ENCODE data around the gene CDH23.

The CDH23 gene

DNA sequence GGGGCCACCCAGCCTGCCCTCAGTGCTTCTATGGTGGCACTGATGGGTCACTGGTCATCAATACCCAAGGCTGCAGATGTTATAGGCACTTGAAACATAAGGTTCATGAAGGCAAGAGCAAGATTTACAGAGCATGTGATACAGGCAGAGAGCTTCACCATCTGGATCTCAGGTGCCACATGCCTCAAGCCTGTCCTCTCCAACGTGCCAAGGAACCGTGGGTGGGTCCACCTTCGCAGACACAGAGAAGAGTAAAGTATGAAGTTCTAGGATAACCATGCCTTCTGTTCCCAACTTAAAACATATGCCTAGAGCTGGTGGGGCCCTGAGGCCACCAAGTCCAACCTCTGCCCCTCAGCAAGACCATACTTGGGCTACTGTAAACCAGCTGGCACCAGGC, 26.7 kb upstream of the CDH23 start:
- FAIRE-seq: no peak

DNA sequence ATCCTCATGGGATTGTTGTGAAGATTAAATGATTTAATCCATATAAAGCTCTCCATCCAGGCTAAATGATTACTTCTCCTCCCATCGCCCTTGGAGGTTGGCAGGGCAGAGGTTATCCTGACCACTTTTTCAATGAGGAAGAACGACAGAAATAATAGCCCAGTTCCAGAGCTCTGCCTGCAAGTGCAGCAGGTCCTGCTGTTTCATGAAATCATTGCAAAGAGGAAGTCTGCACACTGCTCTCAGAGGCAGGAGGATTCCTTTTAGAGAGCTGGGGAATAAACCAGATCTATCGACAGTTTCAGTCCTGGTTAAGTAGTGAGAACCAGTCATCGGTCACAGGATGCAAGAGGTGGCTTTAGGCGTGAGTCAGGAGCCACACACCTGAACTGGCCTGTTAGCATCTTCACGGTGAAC, 25.0 kb upstream of the CDH23 start:
- FAIRE-seq: no peak

DNA sequence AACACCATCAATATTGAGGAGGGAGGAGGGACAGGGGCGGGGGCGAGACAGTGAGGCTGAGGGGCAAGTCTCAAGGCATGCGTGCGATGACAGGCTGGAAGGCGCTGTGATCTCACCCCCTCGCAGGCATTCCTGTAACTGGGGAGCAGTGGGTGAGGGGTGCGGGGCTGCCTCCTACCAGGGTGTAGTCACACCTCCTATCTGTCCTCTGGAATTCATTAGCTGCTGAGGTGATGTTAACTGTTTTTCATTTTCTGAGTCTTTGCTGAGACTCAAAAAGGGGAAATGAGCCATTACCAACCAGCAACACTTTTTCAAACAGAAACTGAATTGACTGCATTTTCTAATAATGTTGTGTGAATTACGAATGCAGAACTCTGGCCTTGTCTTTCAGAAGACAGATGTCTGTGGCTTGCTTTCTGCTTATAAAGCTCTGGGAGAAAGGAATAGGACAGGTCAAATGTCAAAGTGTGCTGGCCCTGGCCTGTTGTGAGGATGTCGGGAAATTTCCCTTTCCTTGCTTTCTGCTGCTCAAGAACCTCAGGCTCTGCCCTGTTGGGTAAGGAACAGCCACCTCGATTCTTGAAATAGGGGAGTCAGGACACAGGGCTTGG, 23.7 kb upstream of the CDH23 start:
- no peak for FAIRE-seq

DNA sequence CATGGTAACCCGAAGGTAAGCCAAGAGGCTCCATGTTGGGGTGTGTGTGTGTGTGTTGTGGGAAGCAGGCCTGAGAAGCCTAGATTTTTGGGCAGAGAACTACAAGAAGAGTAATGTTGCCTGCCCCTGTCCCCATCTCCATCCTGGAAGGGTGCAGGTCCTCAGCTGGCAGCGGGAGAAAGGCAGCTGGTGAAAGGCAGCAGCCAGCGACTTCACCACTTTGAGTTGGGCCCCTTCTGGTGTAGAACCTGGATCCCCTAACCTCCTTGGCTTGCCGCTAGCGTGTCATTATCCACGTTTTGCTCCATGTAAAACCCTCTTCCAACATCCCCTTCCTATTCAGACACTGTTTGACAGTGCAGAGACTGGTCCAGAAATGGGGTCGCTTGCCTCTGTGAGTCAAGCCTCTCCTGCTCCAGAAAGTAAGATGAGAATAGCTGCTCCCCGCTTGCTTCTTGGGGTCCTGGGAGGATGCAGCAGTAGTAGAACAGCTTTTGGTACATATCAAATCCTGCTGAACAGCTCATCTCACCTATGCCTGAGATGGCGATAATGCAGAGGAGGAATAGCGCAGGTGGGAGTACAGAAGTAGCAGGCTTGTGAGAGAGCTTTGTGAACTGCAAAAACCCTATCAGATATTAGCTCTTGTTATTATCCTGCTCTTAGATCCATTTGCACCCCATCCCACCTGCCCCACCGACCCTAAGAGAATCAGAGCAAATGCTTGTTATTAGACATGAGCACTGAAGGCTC, 22.1 kb upstream of the CDH23 start:
- FAIRE-seq: no peak

DNA sequence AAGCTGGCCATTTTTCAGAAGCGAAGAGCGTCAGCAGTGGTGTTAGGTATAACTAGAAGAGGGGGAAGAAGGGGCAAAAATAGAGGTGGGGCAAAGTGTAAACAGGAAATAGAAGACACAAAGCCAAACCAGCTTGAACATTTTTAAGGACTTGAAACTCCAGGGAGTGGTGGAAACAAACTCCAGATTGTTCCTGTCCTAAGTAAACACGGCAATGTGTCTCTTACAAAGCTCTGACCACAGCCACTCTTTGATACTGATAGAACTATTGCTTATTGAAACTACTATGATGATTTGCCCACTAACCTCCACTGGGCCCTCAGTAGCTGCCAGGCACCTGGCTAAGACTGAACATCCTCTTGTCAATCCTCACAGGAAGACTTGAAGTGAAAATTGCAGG, 20.8 kb upstream of the CDH23 start:
- FAIRE-seq: no peak

DNA sequence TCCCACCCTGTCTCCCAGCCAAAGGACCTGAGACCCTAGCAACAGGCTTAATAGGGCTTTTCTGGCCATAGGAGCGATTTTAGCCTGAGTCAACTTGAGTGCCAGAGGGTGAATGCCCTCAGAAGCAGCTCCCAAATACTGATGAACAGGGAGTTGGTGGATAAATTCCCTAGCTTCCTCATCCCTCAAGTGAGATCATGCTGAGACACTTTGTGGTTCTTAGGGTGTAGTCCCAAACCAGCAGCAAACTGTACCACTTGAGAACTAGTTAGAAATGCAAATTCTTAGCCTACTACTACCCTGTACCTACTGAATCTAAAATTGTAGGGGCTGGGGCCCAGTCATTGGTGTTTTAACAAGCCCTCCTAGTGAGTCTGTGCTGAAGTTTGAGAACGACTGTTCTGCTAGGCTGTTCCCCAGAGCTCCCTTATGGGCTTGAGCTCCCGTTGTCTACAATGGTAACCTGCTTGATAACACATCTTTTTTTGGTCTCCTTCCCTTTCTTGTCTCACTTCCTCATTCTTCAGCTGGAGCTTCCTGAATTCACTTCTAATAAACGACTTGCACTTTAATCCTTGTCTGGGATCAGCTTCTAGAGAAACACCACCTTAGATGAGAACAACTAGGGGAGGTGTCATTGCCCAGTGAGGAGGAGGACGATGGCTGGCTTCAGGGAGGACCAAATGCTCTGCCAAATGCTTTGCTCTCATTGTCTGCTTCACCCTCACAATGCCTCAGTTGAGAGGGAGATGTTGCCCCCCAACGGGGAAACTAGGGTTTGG, 18.2 kb upstream of the CDH23 start:
- no peak for FAIRE-seq

DNA sequence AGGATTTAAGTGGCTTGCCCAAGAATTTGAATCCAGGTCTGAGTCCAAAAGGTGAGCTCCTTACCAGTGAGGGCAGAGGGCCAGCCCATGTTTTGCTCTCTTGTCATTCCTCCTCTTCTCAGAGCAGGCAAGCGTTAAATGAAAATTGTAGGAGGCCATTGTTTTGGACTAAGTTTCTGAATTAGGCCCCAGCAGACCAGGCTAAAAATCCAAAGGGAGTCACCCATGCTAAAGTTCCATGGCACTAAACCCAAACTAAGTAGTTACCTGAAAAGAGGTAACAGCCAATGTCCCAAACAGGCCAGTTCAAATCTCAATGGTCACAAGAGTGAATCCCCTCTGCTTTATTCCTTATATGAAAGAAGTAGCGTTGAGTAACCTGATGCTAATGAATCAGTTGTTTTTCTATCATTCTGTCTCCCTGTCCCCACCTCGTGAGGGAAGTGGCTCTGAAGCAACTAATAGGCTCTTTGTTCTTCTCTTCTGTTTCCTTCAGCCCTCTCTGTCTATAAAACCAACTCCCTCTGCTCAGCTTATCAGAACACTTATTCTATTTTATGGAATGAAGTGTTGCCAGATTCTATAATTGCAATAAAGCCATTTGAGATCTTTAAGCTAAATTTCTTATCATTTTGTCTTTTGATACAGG, 17.5 kb upstream of the CDH23 start:
- FAIRE-seq: no peak

DNA sequence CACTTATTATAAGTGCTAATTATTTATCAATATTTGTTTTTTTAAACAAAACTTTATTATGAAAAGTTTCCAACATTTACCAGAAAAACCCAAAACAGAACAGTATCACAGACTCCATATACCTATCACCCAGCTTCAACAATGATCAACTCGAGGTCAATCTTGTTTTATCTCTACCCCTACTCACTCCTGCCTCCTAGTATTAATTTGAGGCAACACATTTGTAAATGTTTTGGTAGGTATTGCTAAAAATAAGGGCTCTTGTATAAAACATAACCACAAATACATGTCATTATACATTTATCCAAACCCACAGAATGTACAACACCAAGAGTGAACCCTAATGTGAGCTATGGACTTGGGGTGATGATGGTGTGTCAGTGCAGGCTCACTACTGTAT, 15.9 kb upstream of the CDH23 start:
- no peak for FAIRE-seq

DNA sequence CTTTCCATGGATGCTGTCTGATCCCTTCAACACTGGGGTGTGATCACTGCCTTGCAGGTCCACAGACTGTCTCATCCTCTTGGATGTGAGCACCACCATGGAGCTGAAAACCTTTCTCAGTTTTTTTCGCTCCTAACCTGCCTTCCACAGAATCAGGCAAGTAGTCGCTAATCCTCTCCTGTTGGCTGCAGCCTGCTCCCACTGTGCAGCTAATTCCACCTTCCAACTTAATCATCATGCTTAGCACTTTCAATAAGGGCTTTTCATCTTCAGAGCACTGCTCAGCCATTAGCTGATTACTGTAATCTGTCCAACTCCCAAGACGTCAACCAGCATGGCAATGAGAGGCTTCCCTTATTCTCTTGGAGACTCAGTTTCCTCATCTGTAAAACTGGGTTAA, 15.1 kb upstream of the CDH23 start:
- FAIRE-seq: no peak

DNA sequence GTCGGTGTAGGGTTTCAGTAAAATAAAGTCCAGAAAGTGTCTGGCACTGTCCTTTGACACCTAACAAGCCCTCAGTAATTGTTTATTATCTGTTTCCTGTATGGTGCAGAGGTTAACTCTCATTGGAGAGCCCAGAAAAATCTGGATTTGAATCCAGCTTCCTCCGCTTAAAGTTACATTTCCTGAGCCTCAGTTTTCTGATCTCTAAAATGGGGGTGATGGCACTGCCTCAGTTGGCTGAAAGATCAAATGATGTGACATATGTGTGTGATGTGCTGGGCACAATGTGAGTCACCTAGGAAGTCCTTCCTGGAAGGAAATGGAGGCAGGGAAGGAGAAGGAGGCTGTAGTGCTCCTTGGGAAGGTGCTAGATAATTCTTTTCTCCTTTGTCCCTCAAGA, 14.7 kb upstream of the CDH23 start:
- FAIRE-seq: no peak

DNA sequence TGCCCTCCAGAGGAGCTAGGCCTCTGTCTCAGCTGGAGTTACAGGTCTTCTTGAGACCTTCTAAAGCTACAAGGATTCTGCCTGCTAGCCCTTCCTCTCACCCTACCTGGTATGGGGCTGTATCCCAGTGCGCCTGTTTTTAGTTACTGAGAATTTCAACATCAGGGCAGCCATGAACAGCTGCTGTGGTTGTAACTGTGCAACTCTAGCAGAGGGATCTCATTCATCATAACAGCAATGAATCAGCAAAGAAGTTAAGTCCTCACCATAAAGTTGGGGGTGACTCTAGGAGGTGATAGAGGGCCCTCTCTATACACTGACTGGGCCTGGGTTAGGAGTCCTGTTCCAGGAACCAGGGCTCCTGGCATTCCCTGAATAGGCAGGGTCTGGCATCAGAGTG, 14.0 kb upstream of the CDH23 start:
- FAIRE-seq: no peak

DNA sequence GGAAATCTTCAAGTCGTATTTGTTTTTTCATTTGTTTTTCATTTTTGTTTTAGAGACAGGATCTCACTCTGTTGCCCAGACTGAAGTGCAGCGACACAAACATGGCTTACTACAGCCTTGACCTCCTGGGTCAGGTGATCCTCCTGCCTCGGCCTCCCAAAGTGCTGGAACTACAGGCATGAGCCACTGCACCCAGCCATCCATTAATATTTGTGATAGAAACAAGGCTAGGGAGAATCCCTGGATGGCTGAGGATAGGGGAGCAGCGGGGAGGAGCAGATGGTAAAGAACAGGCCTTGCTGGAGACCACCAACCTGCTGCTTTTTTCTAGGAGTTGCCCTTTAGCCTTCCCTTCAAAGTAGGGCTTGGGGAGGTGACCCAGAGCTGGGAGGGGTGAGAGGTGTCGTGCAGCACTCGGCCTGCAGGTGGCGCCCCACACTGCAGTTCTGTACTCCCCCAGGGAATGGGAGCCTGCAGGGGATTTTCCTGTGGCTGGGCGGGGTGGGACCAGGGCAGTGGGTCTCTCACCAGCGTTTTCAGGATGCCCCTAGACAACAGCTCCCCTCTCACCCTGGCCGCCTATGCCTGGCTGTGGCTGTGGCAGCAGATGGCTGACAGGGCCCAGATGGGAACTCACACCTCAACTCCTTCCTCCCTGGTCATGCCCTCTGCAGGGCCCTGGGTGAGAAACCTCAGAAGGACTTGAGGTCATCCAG, 12.6 kb upstream of the CDH23 start:
- no peak for FAIRE-seq

DNA sequence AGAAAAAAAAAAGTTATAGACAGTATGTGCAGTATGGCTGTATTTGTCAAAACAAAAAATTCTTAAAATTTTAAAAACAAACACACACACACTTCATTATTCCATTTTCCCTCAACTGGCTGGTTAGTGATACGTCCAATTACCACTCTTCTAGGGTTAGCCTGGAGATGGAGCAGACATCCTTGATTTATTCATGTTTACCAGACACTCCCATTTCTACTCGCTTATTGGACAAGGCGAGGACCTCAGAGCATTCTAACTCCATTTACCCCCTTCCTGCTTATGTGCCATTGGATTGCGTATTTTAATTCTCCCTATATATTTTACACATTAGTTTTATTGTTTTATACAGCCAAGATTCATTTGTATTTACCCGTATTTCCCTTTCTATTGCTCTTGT, 8.5 kb upstream of the CDH23 start:
- FAIRE-seq: no peak

DNA sequence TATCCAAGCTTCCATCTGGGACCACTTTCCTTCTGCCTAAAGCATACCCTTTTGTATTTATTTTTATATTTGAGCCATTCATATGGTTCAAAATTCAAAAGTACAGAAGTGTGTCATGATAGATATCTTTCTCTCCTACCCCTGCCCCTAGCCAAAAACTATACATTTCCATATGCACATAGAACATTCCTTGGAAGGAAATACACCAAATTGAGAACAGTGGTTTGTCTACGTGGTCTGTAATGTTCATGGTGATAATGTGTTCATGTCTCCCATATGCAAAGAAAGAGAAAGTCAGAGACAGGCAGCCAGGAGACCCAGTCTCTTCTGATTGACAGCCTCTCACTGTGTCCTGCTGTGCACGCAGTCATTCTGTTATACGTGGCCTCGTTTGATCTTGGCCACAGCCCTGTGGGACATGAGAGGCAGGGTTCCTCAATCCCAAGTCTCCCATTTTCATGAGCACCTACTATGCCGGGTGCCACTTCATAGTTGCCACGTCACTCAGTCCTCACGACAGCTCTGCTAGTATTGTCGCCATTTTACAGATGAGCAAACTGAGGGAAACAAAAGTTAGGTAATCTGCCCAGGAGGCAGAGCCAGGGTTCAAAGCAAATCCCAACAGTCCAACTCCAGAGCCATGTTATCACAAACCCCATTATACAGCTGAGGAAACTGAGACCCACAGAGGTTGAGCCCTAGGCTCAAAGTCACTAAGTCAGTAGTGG, 8.0 kb upstream of the CDH23 start:
- no peak for FAIRE-seq

DNA sequence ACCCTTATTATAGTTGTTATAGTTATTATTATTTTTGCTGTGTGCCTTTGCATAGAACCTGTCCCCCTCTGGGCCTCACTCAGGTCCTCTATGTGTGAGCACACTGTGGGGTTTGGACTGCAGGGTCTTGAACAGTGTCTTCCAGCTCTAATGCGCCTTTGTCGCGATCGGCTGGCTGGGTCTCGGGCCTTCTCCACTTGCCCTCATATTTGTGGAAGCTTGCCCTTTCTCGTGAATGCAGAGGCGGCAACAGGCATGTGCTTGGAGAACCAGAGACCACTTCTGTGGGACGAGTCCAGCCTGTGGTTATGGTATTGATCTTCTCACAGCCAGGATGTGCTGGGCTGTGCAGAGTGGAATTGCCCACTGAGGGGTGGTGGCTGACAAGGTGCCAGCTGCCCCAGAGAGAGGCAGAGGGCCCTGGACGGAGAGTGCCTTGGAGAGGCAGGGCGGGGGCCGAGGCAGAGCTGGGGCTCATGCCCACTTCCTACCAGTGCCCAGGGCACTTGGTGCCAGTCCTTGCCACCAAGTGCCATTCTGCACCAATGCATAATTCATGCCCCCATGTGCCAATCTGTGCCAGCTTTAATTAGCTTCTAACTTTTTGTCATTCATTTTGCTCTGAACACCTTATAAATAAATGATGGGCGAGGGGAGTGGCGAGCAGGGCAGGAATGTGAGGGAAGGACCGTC, 6.8 kb upstream of the CDH23 start:
- FAIRE-seq: no peak

DNA sequence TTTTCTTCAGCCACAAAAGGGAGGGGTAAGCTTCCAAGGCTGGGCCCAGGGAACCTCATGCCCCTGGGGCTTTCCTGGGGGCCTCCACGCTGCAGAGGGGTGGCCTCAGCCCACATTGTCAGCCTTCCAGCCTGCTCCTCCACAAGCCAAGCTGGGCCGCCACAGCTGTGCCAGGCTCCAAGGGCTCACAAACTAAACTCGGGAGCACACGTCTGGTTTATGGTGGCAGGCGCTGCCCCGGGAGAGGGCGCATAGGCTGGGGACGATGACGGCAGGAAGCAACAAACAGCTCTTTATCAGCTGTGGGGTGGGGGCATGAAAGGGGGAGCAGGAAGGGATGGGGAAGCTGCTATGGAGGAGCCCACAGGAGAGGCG, 6.3 kb upstream of the CDH23 start:
- FAIRE-seq: no peak

DNA sequence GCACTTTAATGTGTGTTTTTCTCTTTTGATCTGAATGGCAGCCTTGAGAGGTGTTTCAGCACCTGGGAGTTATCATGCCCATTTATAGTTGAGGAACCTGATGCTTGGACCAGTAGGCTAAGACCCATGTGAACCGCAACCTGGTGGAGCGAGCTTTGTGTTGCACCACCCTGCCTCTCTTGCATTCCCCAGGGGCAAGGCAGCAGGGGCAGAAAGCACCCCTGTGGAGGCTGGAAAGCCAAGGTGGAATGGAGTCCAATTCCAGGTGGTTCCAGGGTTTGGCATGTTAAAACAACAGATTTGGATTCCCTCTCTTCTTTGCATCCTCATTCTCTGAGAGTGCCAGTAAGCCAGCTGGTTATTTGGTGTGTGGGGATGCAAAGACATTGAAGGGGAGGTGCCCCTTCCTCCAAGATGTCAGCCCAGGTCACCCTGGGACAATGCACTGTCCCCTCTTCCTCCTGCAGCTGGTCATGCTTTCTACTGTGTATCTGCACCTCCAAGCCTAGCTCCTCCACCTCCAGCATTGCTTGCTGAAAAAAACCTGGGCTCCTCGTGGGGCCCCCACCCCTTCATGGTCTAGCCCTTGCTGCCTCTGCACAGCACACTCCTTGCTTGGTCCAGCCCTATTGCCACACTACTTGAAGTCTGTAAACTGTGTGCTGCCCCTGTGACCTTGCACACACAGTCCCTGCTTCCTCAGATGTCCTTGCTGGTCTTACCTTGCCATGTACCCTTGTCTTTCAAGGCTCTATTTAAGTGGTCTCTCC, 5.6 kb upstream of the CDH23 start:
- FAIRE-seq: no peak

DNA sequence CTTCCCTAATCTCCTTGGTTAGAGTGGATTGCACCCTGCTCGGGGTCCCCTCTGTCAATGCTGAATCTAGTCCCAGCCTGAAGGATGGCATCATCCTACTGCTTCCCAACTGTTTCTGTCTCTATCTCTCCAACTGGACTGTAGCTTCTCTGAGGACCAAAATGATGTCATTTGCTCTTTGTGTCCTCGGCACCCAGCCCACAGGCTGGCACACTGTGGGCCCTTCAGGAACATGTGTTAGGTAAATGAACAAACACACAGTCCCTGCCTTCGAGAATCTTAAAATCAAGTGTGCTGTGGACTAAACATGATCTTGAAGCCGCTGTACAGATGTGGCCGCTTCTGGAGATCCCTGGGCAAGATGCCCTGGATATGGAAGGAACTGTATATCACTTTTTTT, 5.0 kb upstream of the CDH23 start:
- FAIRE-seq: no peak

DNA sequence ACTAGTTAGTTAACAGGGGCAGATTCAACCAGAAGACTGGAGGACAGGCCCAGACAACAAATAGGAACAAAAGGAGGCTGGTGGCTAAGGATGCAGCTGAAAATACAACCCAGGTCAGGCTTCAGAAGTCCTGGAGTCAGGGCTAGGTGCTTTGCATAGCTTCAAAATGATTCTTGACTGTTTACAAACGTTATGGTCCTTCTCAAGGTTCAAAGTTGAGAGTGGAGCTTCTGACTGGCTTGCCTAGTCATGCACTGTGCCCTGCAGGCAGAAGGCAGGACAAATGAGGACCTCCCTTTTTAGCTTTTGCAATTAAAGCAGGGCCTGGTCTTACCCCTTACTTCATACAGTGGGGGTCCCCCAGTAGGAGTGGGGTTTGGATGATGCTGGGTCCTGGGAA, 4.4 kb upstream of the CDH23 start:
- FAIRE-seq: no peak

DNA sequence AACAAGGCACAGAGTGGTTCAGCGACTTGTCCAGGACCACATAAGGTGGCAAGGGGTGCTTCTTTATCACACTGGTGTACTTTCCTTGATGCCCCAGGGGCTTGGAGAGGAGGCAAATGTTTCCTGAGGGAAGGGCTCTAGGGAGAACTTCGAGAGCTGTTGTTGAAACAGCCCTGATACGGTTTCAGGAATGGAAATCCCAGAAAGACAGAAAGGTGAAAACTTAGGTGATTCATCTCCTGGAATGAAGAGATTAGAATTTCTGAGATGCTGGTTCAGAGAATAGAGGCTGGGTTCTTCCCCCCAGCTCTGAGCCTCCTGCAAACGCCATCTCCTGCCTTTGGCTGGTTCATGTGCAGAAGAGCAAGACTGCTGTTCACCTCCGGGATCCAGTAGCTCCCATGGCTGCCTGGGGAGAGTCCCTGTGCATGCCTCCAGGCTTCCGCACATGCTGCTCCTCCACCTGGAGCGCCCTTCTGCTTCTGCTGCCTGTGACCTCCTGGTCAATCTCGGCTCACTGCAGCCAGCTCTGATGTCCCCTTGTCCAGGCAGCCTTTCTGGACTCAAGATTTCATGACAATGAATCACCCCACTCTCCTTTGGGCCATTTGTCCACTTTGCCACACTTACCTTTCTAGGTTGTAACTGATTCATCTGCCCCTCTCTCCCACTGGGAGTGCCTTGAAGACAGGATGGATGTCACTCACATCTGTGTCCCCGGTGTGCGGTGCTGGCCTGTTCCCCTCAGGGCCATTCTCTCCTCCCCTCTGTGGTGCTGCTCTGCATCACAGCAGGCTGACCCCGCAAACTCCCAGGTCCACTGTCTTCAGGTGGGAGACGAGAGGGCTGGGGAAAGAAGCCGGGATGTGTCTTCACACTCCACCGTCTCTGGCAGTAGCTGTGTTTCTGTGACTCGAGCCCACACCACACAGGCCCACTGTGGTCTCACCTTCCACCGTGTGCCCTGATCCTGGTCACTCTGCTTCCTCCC, 3.6 kb upstream of the CDH23 start:
- FAIRE-seq: no peak
